Measurements from ENCODE around the gene PSMD1.
A peak's percentile ranks its signal among the peaks of the same experiment; 100 is the strongest.

PSMD1 gene

GRCh38 chr2:231160701-231161100 lies 104.0 kb downstream of the PSMD1 start:
- Histone ChIP-seq H3K14ac (ENCODE audit: low read length) (no peak overlapping the region), H3K79me1 (ENCODE audit: low read length) (no peaks in the 10 kb centered on the region), H3K9me3 (ENCODE audit: insufficient read depth, low read depth, low read length) (no peaks in the 10 kb centered on the region), H3K36me3 (ENCODE audit: control insufficient read depth in 1 of 2, insufficient read depth in 2 of 2, low read length in 2 of 2) (peaks cover 5 to 9% of the 10 kb centered on the region in 2 experiments), H4K12ac (ENCODE audit: low read depth, low read length) (no peak overlapping the region), H3K27ac (ENCODE audit: low read depth, low read length) (no peak overlapping the region), H3K18ac (ENCODE audit: low read length) (no peak overlapping the region), H3K23ac (ENCODE audit: low read length) (no peak overlapping the region), H4K91ac (ENCODE audit: low read depth, low read length) (no peak overlapping the region), H3K4ac (ENCODE audit: low read depth, low read length) (no peak overlapping the region), H2AFZ (ENCODE audit: insufficient read depth, low read length, poor library complexity) (no peak overlapping the region), H4K8ac (ENCODE audit: low read depth, low read length) (no peak overlapping the region), H3K79me2 (ENCODE audit: control insufficient read depth, insufficient read depth, low read length, poor library complexity) (no peaks in the 10 kb centered on the region), H3K4me3 (ENCODE audit: low read depth, low read length) (no peak overlapping the region), H3K4me1 (ENCODE audit: control insufficient read depth in 1 of 2, insufficient read depth in 2 of 2, low read length in 2 of 2) (peaks cover 1 to 2% of the 10 kb centered on the region in 2 experiments), H2BK5ac (ENCODE audit: low read depth, low read length, poor library complexity) (no peak overlapping the region), H2AK5ac (ENCODE audit: low read length) (no peak overlapping the region), H3K9ac (ENCODE audit: low read length) (no peak overlapping the region), H3K27me3 (ENCODE audit: insufficient read depth, low read length) (no peaks in the 10 kb centered on the region), H3K4me2 (ENCODE audit: low read length) (no peak overlapping the region), H2BK12ac (ENCODE audit: low read length) (no peak overlapping the region), H2BK120ac (ENCODE audit: insufficient read depth, low read length, poor library complexity) (no peak overlapping the region)
- no CpG with 5 or more reads among the region's 5 CpGs for WGBS (ENCODE audit: extremely low coverage, insufficient coverage, insufficient read length)
- DNase-seq: no peak

DNA sequence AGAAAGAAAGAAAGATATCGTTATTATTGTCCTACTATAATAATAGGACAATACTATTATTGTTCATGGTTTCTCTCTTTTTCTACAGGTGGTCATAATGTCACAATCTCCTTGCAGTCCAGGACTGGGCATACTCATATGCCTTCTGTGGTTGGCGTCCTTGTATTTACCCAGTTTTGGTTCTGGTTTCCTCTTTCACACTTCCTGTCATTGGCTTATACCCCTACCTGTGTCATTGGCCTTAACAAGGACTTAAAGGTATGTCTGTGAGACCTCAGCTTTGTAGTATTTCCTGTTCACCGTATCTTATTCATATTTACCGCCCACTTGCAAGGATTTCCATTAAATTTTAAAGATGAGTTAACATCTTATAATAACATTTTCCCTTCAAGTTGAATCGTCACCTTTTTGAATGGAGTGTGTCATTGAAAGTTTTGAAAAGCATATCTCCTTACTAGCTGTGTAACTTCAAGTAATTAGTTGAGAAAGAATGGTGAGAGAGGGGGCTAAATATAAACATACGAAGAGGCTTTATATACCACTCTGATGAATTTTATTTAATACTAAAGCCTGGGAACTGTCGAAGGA lies 104.7 kb downstream of the PSMD1 start:
- H3K9ac ChIP-seq (ENCODE audit: low read length): no peak overlapping the region
- peaks cover 7 to 9% of the 10 kb centered on the region in 2 experiments for H3K36me3 ChIP-seq (ENCODE audit: control insufficient read depth in 1 of 2, insufficient read depth in 2 of 2, low read length in 2 of 2)
- no peak overlapping the region for H2AFZ ChIP-seq (ENCODE audit: insufficient read depth, low read length, poor library complexity)
- no peak overlapping the region for H2AK5ac ChIP-seq (ENCODE audit: low read length)
- no peak overlapping the region for H3K4me2 ChIP-seq (ENCODE audit: low read length)
- H4K8ac ChIP-seq (ENCODE audit: low read depth, low read length): no peak overlapping the region
- no peaks in the 10 kb centered on the region for H3K79me1 ChIP-seq (ENCODE audit: low read length)
- no peak overlapping the region for H4K91ac ChIP-seq (ENCODE audit: low read depth, low read length)
- no peak overlapping the region for H3K14ac ChIP-seq (ENCODE audit: low read length)
- H3K4me1 ChIP-seq (ENCODE audit: control insufficient read depth in 1 of 2, insufficient read depth in 2 of 2, low read length in 2 of 2): peaks cover 1 to 2% of the 10 kb centered on the region in 2 experiments
- H3K9me3 ChIP-seq (ENCODE audit: insufficient read depth, low read depth, low read length): no peaks in the 10 kb centered on the region
- no peaks in the 10 kb centered on the region for H3K27me3 ChIP-seq (ENCODE audit: insufficient read depth, low read length)
- no peak overlapping the region for H2BK12ac ChIP-seq (ENCODE audit: low read length)
- no peak overlapping the region for H2BK5ac ChIP-seq (ENCODE audit: low read depth, low read length, poor library complexity)
- WGBS (ENCODE audit: extremely low coverage, insufficient coverage, insufficient read length): no CpG with 5 or more reads among the region's 7 CpGs
- no peak overlapping the region for H3K27ac ChIP-seq (ENCODE audit: low read depth, low read length)
- H3K4ac ChIP-seq (ENCODE audit: low read depth, low read length): no peak overlapping the region
- no peak overlapping the region for H3K4me3 ChIP-seq (ENCODE audit: low read depth, low read length)
- H3K18ac ChIP-seq (ENCODE audit: low read length): no peak overlapping the region
- no peak for DNase-seq
- no peak overlapping the region for H4K12ac ChIP-seq (ENCODE audit: low read depth, low read length)
- H3K79me2 ChIP-seq (ENCODE audit: control insufficient read depth, insufficient read depth, low read length, poor library complexity): no peaks in the 10 kb centered on the region
- no peak overlapping the region for H2BK120ac ChIP-seq (ENCODE audit: insufficient read depth, low read length, poor library complexity)
- no peak overlapping the region for H3K23ac ChIP-seq (ENCODE audit: low read length)

DNA sequence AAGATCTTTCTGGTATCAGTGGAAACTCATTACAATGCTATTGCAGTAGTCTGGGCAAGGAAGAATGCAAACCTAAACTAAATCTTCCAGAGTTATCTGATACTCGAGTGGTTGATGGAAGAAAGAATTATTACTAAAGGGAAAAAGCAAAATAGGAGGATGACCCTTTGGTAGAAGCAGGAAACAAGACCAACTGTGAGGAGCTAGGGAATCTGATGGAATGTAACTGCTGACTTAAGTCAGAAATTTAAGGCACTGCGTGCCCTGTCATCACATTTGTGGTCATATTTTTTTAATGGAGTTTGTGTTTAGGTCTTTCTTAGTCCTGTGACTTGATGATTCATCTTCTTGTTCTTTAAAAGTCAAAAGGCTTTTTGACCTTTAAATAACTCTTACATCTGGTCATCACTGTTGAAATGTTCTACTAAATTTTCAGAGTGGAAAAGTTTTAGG lies 105.2 kb downstream of the PSMD1 start:
- no peaks in the 10 kb centered on the region for H3K9me3 ChIP-seq (ENCODE audit: insufficient read depth, low read depth, low read length)

DNA sequence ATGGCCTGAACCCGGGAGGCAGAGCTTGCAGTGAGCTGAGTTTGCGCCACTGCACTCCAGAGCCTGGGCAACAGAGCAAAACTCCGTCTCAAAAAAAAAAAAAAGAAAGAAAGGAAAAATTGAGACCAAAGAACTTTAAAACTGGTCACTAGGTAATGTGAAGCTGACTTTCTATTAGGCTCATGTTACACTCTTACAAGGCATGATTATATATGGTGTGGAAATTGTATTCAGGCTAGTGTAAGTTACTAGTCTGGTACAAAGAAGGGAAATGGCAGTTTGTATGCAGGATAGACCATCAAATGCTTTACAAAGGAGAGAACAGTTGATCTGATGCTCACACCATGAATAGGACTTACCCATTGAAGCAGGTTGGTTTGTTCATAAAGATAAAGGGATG lies 106.3 kb downstream of the PSMD1 start:
- DNase-seq: no peak
- no peak overlapping the region for H2BK5ac ChIP-seq (ENCODE audit: low read depth, low read length, poor library complexity)
- H3K9ac ChIP-seq (ENCODE audit: low read length): no peak overlapping the region
- no peaks in the 10 kb centered on the region for H3K9me3 ChIP-seq (ENCODE audit: insufficient read depth, low read depth, low read length)
- no peaks in the 10 kb centered on the region for H3K27me3 ChIP-seq (ENCODE audit: insufficient read depth, low read length)
- H3K4me3 ChIP-seq (ENCODE audit: low read depth, low read length): no peak overlapping the region
- no CpG with 5 or more reads among the region's 3 CpGs for WGBS (ENCODE audit: extremely low coverage, insufficient coverage, insufficient read length)
- H4K91ac ChIP-seq (ENCODE audit: low read depth, low read length): no peak overlapping the region
- H3K79me2 ChIP-seq (ENCODE audit: control insufficient read depth, insufficient read depth, low read length, poor library complexity): no peaks in the 10 kb centered on the region
- H3K18ac ChIP-seq (ENCODE audit: low read length): no peak overlapping the region
- no peak overlapping the region for H3K23ac ChIP-seq (ENCODE audit: low read length)
- H3K14ac ChIP-seq (ENCODE audit: low read length): no peak overlapping the region
- H3K79me1 ChIP-seq (ENCODE audit: low read length): no peaks in the 10 kb centered on the region
- no peak overlapping the region for H2AK5ac ChIP-seq (ENCODE audit: low read length)
- peaks cover 7 to 12% of the 10 kb centered on the region in 2 experiments for H3K36me3 ChIP-seq (ENCODE audit: control insufficient read depth in 1 of 2, insufficient read depth in 2 of 2, low read length in 2 of 2)
- no peak overlapping the region for H4K12ac ChIP-seq (ENCODE audit: low read depth, low read length)
- H2BK12ac ChIP-seq (ENCODE audit: low read length): no peak overlapping the region
- H3K4me2 ChIP-seq (ENCODE audit: low read length): no peak overlapping the region
- no peak overlapping the region for H2AFZ ChIP-seq (ENCODE audit: insufficient read depth, low read length, poor library complexity)
- H2BK120ac ChIP-seq (ENCODE audit: insufficient read depth, low read length, poor library complexity): no peak overlapping the region
- H4K8ac ChIP-seq (ENCODE audit: low read depth, low read length): no peak overlapping the region
- peaks cover 1 to 2% of the 10 kb centered on the region in 2 experiments for H3K4me1 ChIP-seq (ENCODE audit: control insufficient read depth in 1 of 2, insufficient read depth in 2 of 2, low read length in 2 of 2)
- H3K27ac ChIP-seq (ENCODE audit: low read depth, low read length): no peak overlapping the region
- H3K4ac ChIP-seq (ENCODE audit: low read depth, low read length): no peak overlapping the region

More for the DNA sequence above, 105.2 kb downstream of the PSMD1 start:
- DNase-seq: peak in 1 of 2 donors; percentile 43
- H4K91ac ChIP-seq (ENCODE audit: low read depth, low read length): no peak overlapping the region
- no peak overlapping the region for H3K18ac ChIP-seq (ENCODE audit: low read length)
- no peak overlapping the region for H3K4me2 ChIP-seq (ENCODE audit: low read length)
- H2AFZ ChIP-seq (ENCODE audit: insufficient read depth, low read length, poor library complexity): no peak overlapping the region
- H2BK12ac ChIP-seq (ENCODE audit: low read length): no peak overlapping the region
- no peaks in the 10 kb centered on the region for H3K79me1 ChIP-seq (ENCODE audit: low read length)
- H3K27me3 ChIP-seq (ENCODE audit: insufficient read depth, low read length): no peaks in the 10 kb centered on the region
- H2BK5ac ChIP-seq (ENCODE audit: low read depth, low read length, poor library complexity): no peak overlapping the region
- no peaks in the 10 kb centered on the region for H3K79me2 ChIP-seq (ENCODE audit: control insufficient read depth, insufficient read depth, low read length, poor library complexity)
- H3K4ac ChIP-seq (ENCODE audit: low read depth, low read length): no peak overlapping the region
- no peak overlapping the region for H2BK120ac ChIP-seq (ENCODE audit: insufficient read depth, low read length, poor library complexity)
- no peak overlapping the region for H3K23ac ChIP-seq (ENCODE audit: low read length)
- no peak overlapping the region for H4K8ac ChIP-seq (ENCODE audit: low read depth, low read length)
- peaks cover 1 to 2% of the 10 kb centered on the region in 2 experiments for H3K4me1 ChIP-seq (ENCODE audit: control insufficient read depth in 1 of 2, insufficient read depth in 2 of 2, low read length in 2 of 2)
- no peak overlapping the region for H3K14ac ChIP-seq (ENCODE audit: low read length)
- H3K36me3 ChIP-seq (ENCODE audit: control insufficient read depth in 1 of 2, insufficient read depth in 2 of 2, low read length in 2 of 2): peaks cover 7 to 9% of the 10 kb centered on the region in 2 experiments
- H2AK5ac ChIP-seq (ENCODE audit: low read length): no peak overlapping the region
- no CpG with 5 or more reads among the region's 2 CpGs for WGBS (ENCODE audit: extremely low coverage, insufficient coverage, insufficient read length)
- no peak overlapping the region for H3K4me3 ChIP-seq (ENCODE audit: low read depth, low read length)
- no peak overlapping the region for H4K12ac ChIP-seq (ENCODE audit: low read depth, low read length)
- peak overlapping the region; percentile 47 for H3K27ac ChIP-seq (ENCODE audit: low read depth, low read length)
- H3K9ac ChIP-seq (ENCODE audit: low read length): no peak overlapping the region

Data from trophoblast cell (in vitro differentiated cells and primary cell).